ENCODE measurements around the gene POU5F1.

Gene POU5F1

GRCh38 chr6:31118178-31118577, 52.3 kb downstream of the POU5F1 start:
- DNase-seq (ENCODE audit: insufficient read length, low spot score) (no peak), FAIRE-seq (no peak)

GRCh38 chr6:31116661-31117385, 53.7 kb downstream of the POU5F1 start:
- no peak for FAIRE-seq
- DNase-seq (ENCODE audit: insufficient read length, low spot score) = no peak

- FAIRE-seq (peak; percentile 71), DNase-seq (ENCODE audit: insufficient read length, low spot score) (no peak)
Measured at GRCh38 chr6:31115941-31116560, 54.4 kb downstream of the POU5F1 start.

GRCh38 chr6:31114970-31115849, 55.3 kb downstream of the POU5F1 start:
- FAIRE-seq = no peak
- DNase-seq (ENCODE audit: insufficient read length, low spot score) = peak; percentile 35

- peak; percentile 98 for FAIRE-seq
- DNase-seq (ENCODE audit: insufficient read length, low spot score) = peak; percentile 92
Measured at GRCh38 chr6:31114541-31114878, 56.0 kb downstream of the POU5F1 start, which contains the start of gene PSORS1C1. Gene PSORS1C1, plus strand, starts transcription at chr6:31114800. Its CDS starts 14,833 bp downstream, at chr6:31129633.

Data from HTR-8/SVneo (cell line).